ENCODE results near the gene RETREG2.
A peak's percentile ranks its signal among the peaks of the same experiment; 100 is the strongest.

Gene RETREG2

DNA sequence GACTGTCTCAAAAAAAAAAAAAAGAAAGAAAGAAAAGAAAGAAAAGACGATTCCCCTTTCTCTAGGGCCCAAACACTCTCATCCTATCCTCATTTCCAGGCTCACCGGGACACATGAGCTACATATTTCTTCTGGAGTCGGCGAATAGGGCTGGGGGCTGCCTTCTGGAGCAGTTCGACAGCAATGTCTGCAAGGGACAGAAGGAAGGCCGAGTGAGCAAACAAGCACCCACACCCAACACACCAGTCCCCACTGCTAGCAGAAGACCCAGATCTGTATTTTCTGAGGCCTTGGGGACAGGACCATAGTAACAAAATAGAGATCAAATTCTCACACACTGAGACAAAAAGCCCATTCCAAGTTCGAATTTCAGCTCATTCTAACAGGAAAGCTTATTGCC lies 2.6 kb upstream of the RETREG2 start:
- H3K27ac Mint-ChIP-seq: no peak overlapping the region
- no peak for ATAC-seq
- H3K9me3 Mint-ChIP-seq: no peaks in the 10 kb centered on the region
- peak overlapping the region; percentile 98 for H3K4me3 Mint-ChIP-seq
- no peaks in the 10 kb centered on the region for H3K27me3 Mint-ChIP-seq
- peaks cover 14% of the 10 kb centered on the region for H3K36me3 Mint-ChIP-seq (ENCODE audit: low read depth)
- no peak for DNase-seq
- H3K4me1 Mint-ChIP-seq: peaks cover 56% of the 10 kb centered on the region

DNA sequence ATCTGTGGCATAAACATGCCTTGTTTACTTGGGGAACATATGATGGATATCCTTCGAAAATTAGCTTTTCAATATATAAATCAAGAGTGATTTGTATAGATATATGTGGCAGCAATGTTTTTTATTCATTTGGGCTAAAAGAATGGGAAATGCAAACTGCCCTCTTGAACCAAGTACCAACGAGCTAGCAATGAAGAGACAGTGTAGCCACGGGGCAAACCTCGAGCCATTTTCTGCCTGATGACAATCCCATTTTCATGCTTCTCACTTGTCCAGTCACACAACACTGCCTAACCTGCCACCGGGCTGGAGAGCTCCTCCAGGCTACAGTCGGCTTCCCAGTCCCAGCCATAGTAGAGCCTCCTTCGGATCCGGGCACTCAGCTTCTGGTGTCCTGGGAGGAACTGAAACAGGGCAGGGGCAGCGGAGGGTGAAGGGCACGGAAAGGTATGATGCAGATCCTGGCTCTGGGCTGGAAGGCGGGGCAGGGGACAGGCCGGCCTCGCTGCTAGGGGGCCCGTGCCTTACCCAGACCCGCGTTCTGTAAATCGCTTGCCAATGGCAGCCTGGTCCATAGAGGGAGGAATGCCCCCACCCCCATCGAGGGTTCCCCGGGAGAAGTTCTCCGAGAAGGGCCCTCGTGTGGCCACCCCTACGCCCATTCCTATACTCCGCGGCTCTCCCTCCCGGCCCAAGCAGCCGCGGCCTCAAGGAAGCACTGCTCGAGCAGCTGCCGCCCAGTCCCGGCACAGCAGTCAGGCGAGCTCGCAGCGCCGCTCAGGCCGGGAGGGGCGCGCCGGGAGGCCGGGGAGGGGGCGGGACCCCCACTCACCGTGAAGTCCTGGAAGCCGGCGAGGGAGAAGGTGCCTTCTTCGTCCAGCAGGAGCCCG lies 1.9 kb upstream of the RETREG2 start:
- H3K36me3 Mint-ChIP-seq (ENCODE audit: low read depth): peaks cover 19% of the 10 kb centered on the region
- H3K27ac Mint-ChIP-seq: peak overlapping the region; percentile 74
- H3K27me3 Mint-ChIP-seq: no peaks in the 10 kb centered on the region
- no peaks in the 10 kb centered on the region for H3K9me3 Mint-ChIP-seq
- DNase-seq: peak; percentile 46
- H3K4me3 Mint-ChIP-seq: peak overlapping the region; percentile 98
- peak; percentile 17 for ATAC-seq
- H3K4me1 Mint-ChIP-seq: peaks cover 57% of the 10 kb centered on the region

DNA sequence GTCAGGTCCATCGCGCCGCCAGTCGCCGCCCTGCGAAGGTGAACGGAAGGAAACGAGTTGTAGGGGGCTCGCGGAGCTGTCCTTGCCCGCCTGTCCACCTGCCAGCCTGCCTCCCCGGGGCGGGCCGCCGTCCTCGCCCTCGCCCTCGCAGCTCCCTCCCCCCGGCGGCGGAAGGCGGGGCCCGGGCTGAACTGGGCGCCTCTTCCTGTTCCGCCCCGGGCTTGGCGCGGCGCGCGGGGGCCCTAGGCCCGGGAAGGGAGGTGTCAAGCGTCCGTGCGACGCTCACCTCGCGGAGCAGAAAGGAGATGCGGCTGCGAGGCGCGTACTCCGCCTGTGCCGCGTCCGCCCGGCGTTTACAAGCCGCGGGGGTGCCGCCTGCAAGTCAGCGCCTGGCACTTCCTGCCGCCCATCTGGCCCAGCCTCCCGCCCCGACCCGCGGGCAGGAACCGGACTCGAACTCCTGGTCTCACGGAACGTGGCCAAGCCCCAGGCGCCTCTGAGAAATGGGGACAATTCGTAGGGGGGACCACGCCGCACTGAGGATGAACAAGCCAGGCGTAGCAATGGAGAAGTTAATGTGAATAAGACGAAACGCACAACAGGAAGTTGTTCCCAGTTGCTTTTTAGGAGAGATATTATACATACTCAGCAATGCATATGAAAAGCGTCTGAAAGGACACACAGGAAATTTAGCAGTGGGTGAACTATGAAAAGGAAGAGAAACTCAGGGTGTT lies 1.1 kb upstream of the RETREG2 start, which contains the start of gene CNPPD1:
TSS of gene CNPPD1 (minus strand) at position 108 of the 734 bp plus-strand sequence. CDS start at position 11, 97 bp downstream.
- DNase-seq (peak; percentile 91), ATAC-seq (peak; percentile 85)
- Mint-ChIP-seq H3K27ac (peak within 1 kb of the TSS; percentile 99), H3K36me3 (ENCODE audit: low read depth) (peaks cover 27% of the 10 kb centered on the region), H3K4me1 (peaks cover 59% of the 10 kb centered on the region), H3K27me3 (no peaks in the 10 kb centered on the region), H3K4me3 (peak within 1 kb of the TSS; percentile 98), H3K9me3 (no peaks in the 10 kb centered on the region)

DNA sequence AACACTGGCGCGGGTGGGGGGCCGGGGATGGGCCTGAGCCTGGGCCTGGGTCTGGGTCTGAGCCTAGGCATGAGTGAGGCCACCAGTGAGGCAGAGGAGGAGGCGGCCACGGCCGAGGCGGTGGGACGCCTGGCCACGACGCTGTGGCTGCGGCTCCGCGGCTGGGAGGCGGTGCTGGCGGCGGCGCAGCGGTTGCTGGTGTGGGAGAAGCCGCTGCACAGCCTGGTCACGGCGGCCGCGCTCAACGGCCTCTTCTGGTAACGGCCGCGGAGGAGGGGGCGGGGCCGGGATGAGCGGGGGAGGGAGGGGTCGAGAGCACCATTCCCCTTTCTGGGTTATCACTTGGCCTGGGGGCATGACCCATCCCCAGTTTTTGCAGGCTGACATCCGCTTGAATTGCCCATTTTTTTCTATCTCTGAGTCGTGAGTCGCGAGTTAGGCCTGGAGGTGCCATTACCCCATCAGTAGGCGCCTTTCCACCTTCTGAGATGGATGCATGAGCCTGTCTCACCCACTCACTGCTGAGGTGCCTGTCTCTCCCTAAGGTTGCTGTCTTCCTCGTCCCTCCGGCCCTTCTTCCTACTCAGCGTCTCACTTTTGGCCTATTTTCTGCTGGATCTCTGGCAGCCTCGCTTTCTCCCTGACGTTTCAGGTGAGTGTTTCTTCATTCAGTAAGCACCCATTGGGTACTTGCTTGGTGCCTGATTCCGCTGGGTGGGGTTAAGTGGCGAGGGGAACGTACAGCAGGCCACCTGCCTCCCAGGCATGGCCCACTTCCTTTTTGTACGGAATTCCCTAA lies 501 bp downstream of the RETREG2 start:
- H3K27me3 Mint-ChIP-seq: no peaks in the 10 kb centered on the region
- H3K27ac Mint-ChIP-seq: peak overlapping the region; percentile 85
- H3K9me3 Mint-ChIP-seq: no peaks in the 10 kb centered on the region
- ATAC-seq (no peak), DNase-seq (peak; percentile 48)
- H3K4me3 Mint-ChIP-seq: peak overlapping the region; percentile 97
- peaks cover 29% of the 10 kb centered on the region for H3K36me3 Mint-ChIP-seq (ENCODE audit: low read depth)
- peaks cover 63% of the 10 kb centered on the region for H3K4me1 Mint-ChIP-seq

DNA sequence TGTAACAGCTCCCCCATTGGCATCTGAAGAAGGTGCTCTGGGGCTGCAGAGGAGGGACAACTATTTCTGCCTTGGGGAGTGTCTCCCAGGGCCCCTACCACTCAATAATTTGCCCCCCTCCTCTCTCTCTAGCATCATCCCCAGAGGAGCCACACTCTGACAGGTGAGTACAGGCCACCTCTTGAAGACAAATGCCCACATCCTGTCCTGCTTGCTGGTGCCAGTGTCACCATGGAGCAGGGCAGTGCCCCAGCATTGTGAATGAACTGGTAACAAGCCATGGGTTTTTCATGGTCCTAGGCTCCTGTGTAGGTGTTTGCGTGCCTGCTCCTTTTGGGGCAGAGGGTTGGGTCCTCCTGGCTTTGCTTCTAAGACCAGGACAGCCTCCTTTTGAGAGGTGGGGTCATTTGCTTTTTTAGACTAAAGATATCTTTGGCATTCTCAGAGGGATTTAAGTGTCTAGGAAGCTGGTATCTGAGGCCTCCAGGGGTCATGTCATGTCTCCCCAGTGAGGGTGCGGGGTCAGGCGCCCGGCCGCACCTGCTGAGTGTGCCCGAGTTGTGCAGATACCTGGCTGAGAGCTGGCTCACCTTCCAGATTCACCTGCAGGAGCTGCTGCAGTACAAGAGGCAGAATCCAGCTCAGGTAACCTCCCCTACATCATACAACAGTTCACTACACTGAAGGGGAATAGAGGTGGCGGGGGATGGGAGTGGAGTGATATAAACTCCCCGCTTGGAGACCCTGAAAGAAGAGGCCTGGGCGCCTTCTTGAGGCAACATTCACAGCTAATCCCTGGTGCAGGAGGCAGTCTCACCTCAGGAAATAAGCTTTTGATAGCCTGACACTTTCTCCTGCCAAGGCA lies 1.8 kb downstream of the RETREG2 start:
- H3K36me3 Mint-ChIP-seq (ENCODE audit: low read depth): peaks cover 23% of the 10 kb centered on the region

DNA sequence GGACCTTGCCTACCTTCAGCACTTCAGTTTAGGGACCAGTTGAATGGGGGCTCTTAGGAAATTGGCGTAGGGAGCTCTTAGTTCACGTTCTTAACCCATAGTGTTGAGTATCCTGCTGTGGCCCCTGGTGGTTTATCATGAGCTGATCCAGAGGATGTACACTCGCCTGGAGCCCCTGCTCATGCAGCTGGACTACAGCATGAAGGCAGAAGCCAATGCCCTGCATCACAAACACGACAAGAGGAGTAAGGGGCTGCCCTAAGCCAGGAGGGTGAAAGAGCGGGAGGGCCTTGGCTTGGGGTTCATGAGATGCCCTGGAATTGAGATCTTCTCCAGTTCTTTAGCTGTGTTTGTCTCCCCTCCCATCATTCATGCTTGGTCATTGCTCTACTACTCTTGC lies 2.9 kb downstream of the RETREG2 start:
- peaks cover 43% of the 10 kb centered on the region for H3K4me1 Mint-ChIP-seq

More for the DNA sequence above, 1.8 kb downstream of the RETREG2 start:
- Mint-ChIP-seq H3K9me3 (no peaks in the 10 kb centered on the region), H3K27me3 (no peaks in the 10 kb centered on the region), H3K4me1 (peaks cover 53% of the 10 kb centered on the region), H3K27ac (peak overlapping the region; percentile 22), H3K4me3 (peak overlapping the region; percentile 97)
- ATAC-seq (no peak), DNase-seq (no peak)

DNA sequence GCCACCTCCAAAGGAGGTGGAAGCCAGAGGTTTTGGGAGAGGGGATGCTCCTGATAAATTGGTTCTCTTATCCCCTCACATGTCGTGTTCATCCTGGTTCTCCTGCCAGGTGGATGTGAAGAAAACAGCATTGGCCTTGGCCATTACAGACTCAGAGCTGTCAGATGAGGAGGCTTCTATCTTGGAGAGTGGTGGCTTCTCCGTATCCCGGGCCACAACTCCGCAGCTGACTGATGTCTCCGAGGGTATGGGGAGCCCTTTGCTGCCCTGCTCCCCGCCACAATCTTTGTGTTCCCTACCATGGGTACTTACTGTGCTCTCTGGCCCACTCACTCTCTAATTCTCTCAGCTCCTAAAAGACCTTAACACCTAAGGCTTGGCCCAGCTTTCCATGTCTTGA lies 3.5 kb downstream of the RETREG2 start:
- DNase-seq (no peak), ATAC-seq (no peak)
- H3K9me3 Mint-ChIP-seq: no peaks in the 10 kb centered on the region
- peaks cover 29% of the 10 kb centered on the region for H3K36me3 Mint-ChIP-seq (ENCODE audit: low read depth)
- H3K4me3 Mint-ChIP-seq: no peak overlapping the region
- peaks cover 45% of the 10 kb centered on the region for H3K4me1 Mint-ChIP-seq
- peak overlapping the region; percentile 38 for H3K27ac Mint-ChIP-seq
- H3K27me3 Mint-ChIP-seq: no peaks in the 10 kb centered on the region

More for the DNA sequence above, 2.9 kb downstream of the RETREG2 start:
- Mint-ChIP-seq H3K27me3 (no peaks in the 10 kb centered on the region), H3K9me3 (no peaks in the 10 kb centered on the region), H3K27ac (no peak overlapping the region), H3K36me3 (ENCODE audit: low read depth) (peaks cover 29% of the 10 kb centered on the region), H3K4me3 (no peak overlapping the region)
- DNase-seq (no peak), ATAC-seq (no peak)

DNA sequence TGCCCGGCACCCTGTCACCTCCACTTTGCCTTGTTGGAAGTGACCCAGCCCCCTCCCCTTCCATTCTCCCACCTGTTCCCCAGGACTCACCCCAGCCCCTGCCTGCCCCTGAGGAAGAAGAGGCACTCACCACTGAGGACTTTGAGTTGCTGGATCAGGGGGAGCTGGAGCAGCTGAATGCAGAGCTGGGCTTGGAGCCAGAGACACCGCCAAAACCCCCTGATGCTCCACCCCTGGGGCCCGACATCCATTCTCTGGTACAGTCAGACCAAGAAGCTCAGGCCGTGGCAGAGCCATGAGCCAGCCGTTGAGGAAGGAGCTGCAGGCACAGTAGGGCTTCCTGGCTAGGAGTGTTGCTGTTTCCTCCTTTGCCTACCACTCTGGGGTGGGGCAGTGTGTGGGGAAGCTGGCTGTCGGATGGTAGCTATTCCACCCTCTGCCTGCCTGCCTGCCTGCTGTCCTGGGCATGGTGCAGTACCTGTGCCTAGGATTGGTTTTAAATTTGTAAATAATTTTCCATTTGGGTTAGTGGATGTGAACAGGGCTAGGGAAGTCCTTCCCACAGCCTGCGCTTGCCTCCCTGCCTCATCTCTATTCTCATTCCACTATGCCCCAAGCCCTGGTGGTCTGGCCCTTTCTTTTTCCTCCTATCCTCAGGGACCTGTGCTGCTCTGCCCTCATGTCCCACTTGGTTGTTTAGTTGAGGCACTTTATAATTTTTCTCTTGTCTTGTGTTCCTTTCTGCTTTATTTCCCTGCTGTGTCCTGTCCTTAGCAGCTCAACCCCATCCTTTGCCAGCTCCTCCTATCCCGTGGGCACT lies 4.5 kb downstream of the RETREG2 start:
- Mint-ChIP-seq H3K4me3 (no peak overlapping the region), H3K36me3 (ENCODE audit: low read depth) (peaks cover 32% of the 10 kb centered on the region)

DNA sequence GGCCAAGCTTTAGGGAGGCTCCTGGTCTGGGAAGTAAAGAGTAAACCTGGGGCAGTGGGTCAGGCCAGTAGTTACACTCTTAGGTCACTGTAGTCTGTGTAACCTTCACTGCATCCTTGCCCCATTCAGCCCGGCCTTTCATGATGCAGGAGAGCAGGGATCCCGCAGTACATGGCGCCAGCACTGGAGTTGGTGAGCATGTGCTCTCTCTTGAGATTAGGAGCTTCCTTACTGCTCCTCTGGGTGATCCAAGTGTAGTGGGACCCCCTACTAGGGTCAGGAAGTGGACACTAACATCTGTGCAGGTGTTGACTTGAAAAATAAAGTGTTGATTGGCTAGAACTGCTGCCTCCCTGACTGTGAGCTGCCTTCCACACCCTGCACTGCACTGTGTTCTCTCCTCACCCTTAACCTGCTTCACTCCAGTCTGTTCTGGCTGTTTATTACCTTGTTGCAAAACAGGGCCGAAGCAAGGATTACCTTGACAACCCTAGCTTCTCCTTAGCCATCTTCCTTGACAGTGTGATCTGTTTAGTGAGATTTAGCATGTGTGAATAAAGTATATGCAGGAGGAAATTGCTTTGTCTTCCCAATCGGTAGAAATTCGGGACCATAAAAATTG lies 5.2 kb downstream of the RETREG2 start:
- DNase-seq (no peak), ATAC-seq (no peak)
- Mint-ChIP-seq H3K27me3 (no peaks in the 10 kb centered on the region), H3K27ac (peak overlapping the region; percentile 45), H3K4me3 (no peak overlapping the region), H3K4me1 (peaks cover 50% of the 10 kb centered on the region), H3K9me3 (no peaks in the 10 kb centered on the region), H3K36me3 (ENCODE audit: low read depth) (peaks cover 30% of the 10 kb centered on the region)

More for the DNA sequence above, 4.5 kb downstream of the RETREG2 start:
- no peaks in the 10 kb centered on the region for H3K27me3 Mint-ChIP-seq
- peaks cover 51% of the 10 kb centered on the region for H3K4me1 Mint-ChIP-seq
- no peak for DNase-seq
- H3K27ac Mint-ChIP-seq: peak overlapping the region; percentile 45
- H3K9me3 Mint-ChIP-seq: no peaks in the 10 kb centered on the region
- no peak for ATAC-seq

DNA sequence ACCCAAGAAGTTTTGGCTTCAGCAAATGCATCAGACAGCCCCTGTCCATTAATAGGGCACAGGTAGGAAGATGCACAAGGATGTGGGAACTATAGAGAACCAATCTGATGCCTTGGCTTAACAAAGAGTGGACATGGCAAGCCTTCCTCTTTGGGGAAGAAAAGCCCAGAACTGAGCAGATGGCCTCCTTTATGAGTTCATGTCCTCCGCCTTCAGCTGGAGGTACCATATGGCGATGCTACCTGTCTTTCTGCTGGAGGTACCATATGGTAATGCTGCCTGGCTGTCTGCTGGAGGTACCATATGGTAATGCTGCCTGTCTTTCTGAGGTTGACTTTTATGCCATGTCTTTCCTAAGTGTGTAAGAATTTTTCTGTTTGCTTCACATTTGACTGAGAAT lies 6.0 kb downstream of the RETREG2 start:
- DNase-seq: no peak
- peak overlapping the region; percentile 17 for H3K27ac Mint-ChIP-seq
- ATAC-seq: no peak
- no peaks in the 10 kb centered on the region for H3K9me3 Mint-ChIP-seq
- no peak overlapping the region for H3K4me3 Mint-ChIP-seq
- H3K27me3 Mint-ChIP-seq: no peaks in the 10 kb centered on the region
- peaks cover 30% of the 10 kb centered on the region for H3K36me3 Mint-ChIP-seq (ENCODE audit: low read depth)
- H3K4me1 Mint-ChIP-seq: peaks cover 45% of the 10 kb centered on the region

DNA sequence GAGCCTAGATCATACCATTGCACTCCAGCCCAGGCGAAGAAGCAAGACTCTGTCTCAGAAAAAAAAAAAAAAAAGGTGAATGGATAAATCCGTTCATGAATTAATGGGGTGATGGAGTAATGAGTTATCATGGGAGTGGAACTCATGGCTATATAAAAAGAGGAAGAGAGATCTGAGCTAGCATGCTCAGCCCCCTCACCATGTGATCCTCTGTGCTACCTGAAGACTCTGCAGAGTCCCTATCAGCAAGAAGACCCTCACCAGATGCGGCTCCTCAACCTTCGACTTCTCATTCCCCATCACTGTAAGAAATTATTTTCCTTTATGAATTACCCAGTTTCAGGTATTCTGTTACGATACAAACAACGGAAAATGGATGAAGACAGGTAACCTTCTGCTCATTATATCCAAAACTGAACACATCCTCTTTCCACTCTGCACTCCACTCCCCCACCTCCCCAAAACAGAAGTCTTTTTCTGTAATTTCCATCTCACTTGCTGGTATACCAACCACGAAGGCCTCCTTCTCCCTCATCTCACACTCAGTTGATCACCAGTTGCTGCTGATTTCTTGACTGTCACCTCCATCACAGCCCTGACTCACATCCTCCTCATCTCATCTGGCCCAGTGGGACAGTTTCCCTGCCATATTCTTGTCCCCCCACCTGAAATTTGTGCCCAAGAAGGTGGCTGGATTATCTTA lies 8.8 kb downstream of the RETREG2 start:
- Mint-ChIP-seq H3K4me1 (peaks cover 21% of the 10 kb centered on the region), H3K4me3 (peak overlapping the region; percentile 21), H3K36me3 (ENCODE audit: low read depth) (peaks cover 16% of the 10 kb centered on the region), H3K27ac (peak overlapping the region; percentile 90), H3K9me3 (no peaks in the 10 kb centered on the region), H3K27me3 (no peaks in the 10 kb centered on the region)
- ATAC-seq (peak; percentile 92), DNase-seq (peak; percentile 29)

DNA sequence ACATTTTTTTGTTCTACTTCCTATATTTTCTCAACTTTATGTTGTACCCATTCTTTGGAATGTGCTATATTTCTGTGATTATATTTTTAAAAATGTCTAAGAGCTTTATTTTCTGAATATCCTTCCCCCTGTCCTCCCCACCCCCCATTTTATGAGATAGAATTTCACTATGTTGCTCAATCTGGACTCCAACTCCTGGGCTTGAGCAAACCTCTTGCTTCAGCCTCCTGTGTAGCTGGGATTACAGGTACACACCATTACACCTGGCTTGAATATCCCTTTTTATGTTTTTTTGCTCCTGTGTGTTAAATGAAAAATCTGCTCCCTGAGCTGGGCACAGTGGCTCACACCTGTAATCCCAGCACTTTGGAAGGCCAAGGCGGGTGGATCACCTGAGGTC lies 19.3 kb downstream of the RETREG2 start:
- no peak for ATAC-seq
- Mint-ChIP-seq H3K4me1 (peaks cover 21% of the 10 kb centered on the region), H3K9me3 (peaks cover 4% of the 10 kb centered on the region), H3K36me3 (ENCODE audit: low read depth) (peaks cover 5% of the 10 kb centered on the region), H3K27ac (no peak overlapping the region), H3K4me3 (no peak overlapping the region), H3K27me3 (no peaks in the 10 kb centered on the region)
- no peak for DNase-seq
